Muscle of back (tissue), 13 donors: ENCODE data around the gene FAP. TPM values are rescaled to one million over a fixed set of nuclear protein-coding genes. Genes with fewer than 3 reads are reported as not detected.

ENCODE experiments used
- DNase-seq, 3 donors: peaks; one replicate each; pipeline versions ENCODE4 v3.0.0 to v3.0.0-alpha.2; 2013
- long read RNA-seq, 9 donors: transcript quantifications; one replicate each; lab custom pipeline, GENCODE V29; 2026
- polyA plus RNA-seq, 10 donors: library from polyadenylated mRNA; unstranded; fragments of 120-200 nt; gene quantifications; one replicate each; pipeline ENCODE4 v1.2.1, GENCODE V29; 2013; ENCODE audit not compliant: insufficient read length in 10 of 10

The FAP gene
- 100 to 1,000 TPM in 2 of 10 donors, 10 to 100 TPM in 8; 66.8 to 131 (median 76.9) TPM for polyA plus RNA-seq
- long read RNA-seq, donor 1, transcript FAP-201 (26 exons, 2,780 nt), result major isoform, 5 of 23 reads
- long read RNA-seq, donor 1, partial matches to known transcripts, result 17 of 23 reads
- long read RNA-seq, donor 1, other reads (novel, unspliced or antisense), result 0 of 23 reads
- long read RNA-seq, donor 2, partial matches to known transcripts, result 0 of 4 reads
- long read RNA-seq, donor 2, other reads (novel, unspliced or antisense), result 0 of 4 reads
- long read RNA-seq, donor 3, result 0 reads
- long read RNA-seq, donor 4, partial matches to known transcripts, result 6 of 11 reads
- long read RNA-seq, donor 4, other reads (novel, unspliced or antisense), result 0 of 11 reads
- long read RNA-seq, donor 5, transcript FAP-201 (26 exons, 2,780 nt), result major isoform, 12 of 28 reads
- long read RNA-seq, donor 5, partial matches to known transcripts, result 13 of 28 reads
- long read RNA-seq, donor 5, other reads (novel, unspliced or antisense), result 0 of 28 reads
- long read RNA-seq, donor 6, transcript FAP-201 (26 exons, 2,780 nt), result major isoform, 10 of 27 reads
- long read RNA-seq, donor 6, partial matches to known transcripts, result 17 of 27 reads
- long read RNA-seq, donor 6, other reads (novel, unspliced or antisense), result 0 of 27 reads
- long read RNA-seq, donor 7, transcript FAP-201 (26 exons, 2,780 nt), result major isoform, 12 of 14 reads
- long read RNA-seq, donor 7, partial matches to known transcripts, result 0 of 14 reads
- long read RNA-seq, donor 7, other reads (novel, unspliced or antisense), result 0 of 14 reads
- long read RNA-seq, donor 8, partial matches to known transcripts, result 9 of 11 reads
- long read RNA-seq, donor 8, other reads (novel, unspliced or antisense), result 0 of 11 reads
- long read RNA-seq, donor 9, partial matches to known transcripts, result 0 of 1 reads
- long read RNA-seq, donor 9, other reads (novel, unspliced or antisense), result 0 of 1 reads

- peak; percentile 91 to 95 (median 94) for DNase-seq
Observed at GRCh38 chr2:162243294-162243693, at the start of gene FAP. FAP (minus strand) TSS chr2:162243445; CDS start chr2:162243327, 118 bp downstream.

- no peak for DNase-seq
Observed at GRCh38 chr2:162291748-162292147, 48.5 kb upstream of the FAP start.

GRCh38 chr2:162282765-162283425 lies 39.6 kb upstream of the FAP start:
- DNase-seq, result no peak

- DNase-seq, result no peak
Observed at GRCh38 chr2:162280654-162281053, 37.4 kb upstream of the FAP start.

GRCh38 chr2:162277381-162277780 lies 34.1 kb upstream of the FAP start:
- no peak for DNase-seq

- DNase-seq, result peak in 1 of 3 donors; percentile 45
Observed at GRCh38 chr2:162267996-162268395, 24.8 kb upstream of the FAP start.

- peak in 1 of 3 donors; percentile 37 for DNase-seq
Observed at GRCh38 chr2:162267496-162267895, 24.3 kb upstream of the FAP start.

GRCh38 chr2:162266460-162266760 lies 23.2 kb upstream of the FAP start:
- peak; percentile 68 to 92 (median 79) for DNase-seq

GRCh38 chr2:162265666-162266459 lies 22.6 kb upstream of the FAP start:
- DNase-seq, result peak in 1 of 3 donors; percentile 70

- DNase-seq, result peak in 2 of 3 donors; percentile 55 to 72
Observed at GRCh38 chr2:162261032-162261945, 18.0 kb upstream of the FAP start.

GRCh38 chr2:162258686-162259085 lies 15.4 kb upstream of the FAP start:
- DNase-seq, result no peak

GRCh38 chr2:162258169-162258568 lies 14.9 kb upstream of the FAP start:
- no peak for DNase-seq

- no peak for DNase-seq
Observed at GRCh38 chr2:162257425-162257824, 14.2 kb upstream of the FAP start.

GRCh38 chr2:162256591-162256991 lies 13.3 kb upstream of the FAP start:
- DNase-seq, result peak in 1 of 3 donors; percentile 50

- no peak for DNase-seq
Observed at GRCh38 chr2:162254236-162254871, 11.1 kb upstream of the FAP start.

GRCh38 chr2:162253435-162253834 lies 10.2 kb upstream of the FAP start:
- DNase-seq, result no peak

- no peak for DNase-seq
Observed at GRCh38 chr2:162252153-162252552, 8.9 kb upstream of the FAP start.

- peak in 1 of 3 donors; percentile 68 for DNase-seq
Observed at GRCh38 chr2:162245781-162246180, 2.5 kb upstream of the FAP start.

GRCh38 chr2:162245061-162245460 lies 1.8 kb upstream of the FAP start:
- peak in 1 of 3 donors; percentile 25 for DNase-seq
